HG03108 (cell line): Measurements from ENCODE around the gene MIOX.
A peak's percentile ranks its signal among the peaks of the same experiment; 100 is the strongest.
"Not testable (repeated sequence)": the region's sequence is repeated elsewhere in the genome, so short reads cannot be mapped to it uniquely, and the experiment has no call there.

Source experiments
- ATAC-seq: cut with Tn5 transposase; IDR thresholded peaks from one replicate; pipeline ENCODE4 v1.9.1; 2021; ENCODE audit warnings: moderate library complexity; ENCODE audit not compliant: unreplicated experiment

The MIOX gene

DNA sequence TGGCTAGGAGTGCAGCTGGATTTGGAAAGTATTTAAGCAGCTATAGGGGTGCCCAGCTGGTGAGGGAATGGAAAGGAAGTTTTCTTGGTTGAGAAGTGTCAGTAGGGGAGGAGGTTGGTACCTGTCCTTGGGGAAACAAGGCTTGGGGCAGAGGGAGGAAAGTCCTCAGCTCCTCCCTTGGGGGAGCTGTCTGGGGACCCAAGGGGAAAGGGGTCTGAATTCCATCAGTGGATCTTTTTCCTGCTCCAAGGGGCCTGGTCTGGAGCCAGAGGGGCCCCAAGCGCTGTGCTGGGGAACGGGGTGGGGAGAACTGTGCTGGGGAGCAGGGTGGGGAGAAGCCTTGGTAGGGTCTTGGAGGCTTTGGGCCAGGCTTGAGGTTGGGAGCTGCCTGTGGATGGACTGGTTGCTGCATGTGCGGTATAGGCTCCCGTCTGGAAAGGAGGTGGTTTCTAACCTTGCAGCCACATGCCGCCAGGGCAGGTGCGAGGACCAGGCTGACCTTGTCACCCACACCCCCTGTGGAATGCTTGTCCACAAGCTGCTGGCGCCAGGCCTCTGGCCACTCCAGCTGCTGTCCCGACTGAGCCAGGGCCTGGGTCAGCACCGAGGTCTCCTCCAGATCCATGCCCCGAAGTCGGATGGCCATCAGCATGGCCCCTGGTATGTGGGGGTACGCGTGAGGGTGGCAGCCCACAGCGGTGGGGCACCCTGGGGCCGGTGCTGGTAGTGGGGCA, 42.2 kb downstream of the MIOX start:
- no peak for ATAC-seq

DNA sequence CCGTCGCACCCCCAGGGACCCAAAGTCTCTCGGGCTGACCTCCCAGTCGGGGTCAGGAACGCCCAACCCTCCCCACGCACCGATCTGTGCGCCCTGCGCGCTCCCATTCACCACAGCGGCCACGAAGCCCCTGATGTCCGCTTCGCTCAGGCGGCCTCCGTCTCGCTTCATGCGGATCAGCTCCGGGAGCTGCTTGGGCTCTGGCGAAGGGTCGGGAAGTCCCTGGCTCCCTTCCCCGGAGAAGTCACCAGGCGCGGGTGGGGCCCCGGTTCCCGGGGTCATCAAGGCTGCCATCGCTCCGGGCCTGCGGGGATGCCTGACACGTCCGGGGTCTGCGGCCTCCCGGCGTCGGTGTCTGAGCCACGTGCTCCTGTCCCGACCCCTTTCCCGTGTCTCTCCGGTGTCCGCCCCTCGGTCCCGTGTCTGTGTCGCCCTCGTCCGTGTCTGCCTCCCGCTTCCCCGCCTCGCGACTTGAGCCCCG, 42.8 kb downstream of the MIOX start:
- no peak for ATAC-seq

DNA sequence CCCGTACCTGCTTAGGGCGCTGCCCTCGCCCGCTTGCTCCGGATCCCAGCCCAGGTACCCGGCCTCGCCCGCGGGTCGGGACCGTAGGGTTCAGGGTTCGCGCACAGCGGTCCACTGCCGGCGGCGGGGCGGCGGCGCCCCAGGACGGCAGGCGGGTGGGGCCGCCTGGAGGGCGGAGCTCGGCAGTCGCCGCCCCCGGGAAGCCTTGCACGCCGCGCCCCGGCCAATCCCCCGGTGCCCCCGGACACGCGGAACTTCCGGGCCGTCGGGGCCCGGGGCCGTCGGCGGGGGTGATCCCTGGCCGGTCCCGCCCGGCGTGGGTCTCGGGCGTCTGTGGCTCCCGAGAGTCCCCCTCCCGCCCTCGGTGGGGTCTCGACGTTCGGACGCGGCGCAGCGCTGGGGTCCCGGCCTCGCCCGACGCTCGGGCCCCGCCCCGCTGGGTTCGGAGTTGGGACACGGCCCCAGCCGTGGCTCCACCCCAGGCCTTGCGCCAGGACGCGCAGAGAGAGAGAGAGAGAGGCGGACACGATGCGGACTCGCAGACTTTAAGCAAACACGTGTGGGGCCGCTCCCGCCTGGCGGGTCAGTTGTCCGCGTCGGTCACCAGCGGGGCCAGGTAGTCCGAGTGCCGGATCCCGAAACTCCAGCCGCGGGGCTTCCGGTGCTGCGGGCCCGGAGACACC, 43.4 kb downstream of the MIOX start, which contains the start of gene TYMP:
Gene TYMP (minus strand): TSS at position 116 of the 683 bp plus-strand sequence. CDS start 303 bp downstream, outside the sequence.
- peak; percentile 11 for ATAC-seq

DNA sequence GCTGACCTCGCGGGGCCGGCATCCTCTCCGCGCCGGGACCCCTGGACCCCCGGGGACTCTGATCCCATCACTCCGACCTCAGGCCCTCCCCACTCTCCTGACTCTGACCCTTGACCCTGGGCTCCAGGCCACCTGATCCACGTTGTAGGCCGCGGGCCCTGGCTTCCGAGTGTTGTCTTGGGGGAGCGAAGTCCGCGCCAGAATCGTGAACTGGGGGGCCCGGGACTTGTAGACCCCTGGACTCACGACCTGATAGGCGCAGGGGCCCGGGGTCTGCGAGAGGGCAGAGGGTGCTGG, 43.9 kb downstream of the MIOX start:
- no peak for ATAC-seq

DNA sequence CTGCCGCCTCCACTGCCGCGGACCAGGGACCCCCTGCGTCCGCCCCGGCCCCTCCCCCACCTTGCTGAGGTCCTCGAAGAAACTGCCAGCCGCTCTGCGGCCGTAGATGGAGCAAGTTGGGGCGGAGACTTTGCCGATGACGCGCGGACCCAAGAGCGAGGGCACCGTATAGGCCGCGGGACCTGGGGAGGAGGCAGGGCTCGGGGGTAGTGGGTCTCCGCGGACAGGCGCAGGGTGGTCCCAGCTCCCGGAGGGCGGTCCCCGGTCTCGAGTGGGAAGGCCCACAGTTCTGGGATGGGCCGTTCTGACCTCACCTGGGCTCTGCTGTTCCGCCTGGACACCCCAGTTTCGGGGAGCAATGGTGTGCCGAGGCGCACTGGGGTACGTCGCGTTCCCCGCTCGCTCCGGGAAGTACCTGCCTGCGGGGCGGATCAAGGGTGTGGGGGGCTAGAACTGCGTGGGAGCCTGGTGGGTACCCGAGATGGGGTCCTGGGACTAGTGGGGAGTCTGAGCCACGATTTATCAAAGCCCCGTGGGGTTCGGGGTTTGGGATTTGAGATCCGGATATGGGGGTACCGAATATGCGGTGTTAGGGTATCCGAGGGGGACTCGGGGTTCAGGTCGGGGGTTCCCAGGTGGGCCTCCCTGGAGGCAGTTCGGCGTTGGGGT, 44.4 kb downstream of the MIOX start:
- ATAC-seq: peak; percentile 19

DNA sequence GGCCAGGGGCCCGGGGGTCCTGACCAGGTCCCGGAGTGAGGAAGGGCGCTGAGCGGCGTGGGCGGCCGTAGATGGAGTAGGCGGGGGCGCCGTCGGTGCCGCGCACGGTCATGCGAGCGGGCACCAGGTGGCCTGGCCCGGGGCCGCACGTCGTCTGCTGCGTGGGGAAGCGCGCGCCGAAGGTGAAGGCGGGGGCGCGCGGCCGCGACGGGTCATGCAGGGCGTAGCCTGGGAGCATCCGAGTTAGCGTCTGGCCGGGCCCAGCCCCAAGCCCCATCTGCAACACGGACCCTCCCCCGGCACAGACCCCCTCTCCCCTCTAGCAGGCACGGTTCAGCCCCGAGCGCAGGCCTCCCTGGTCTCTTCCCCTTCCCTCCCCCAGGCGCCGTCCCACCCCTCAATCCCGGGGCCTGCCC, 44.9 kb downstream of the MIOX start:
- ATAC-seq: no peak

DNA sequence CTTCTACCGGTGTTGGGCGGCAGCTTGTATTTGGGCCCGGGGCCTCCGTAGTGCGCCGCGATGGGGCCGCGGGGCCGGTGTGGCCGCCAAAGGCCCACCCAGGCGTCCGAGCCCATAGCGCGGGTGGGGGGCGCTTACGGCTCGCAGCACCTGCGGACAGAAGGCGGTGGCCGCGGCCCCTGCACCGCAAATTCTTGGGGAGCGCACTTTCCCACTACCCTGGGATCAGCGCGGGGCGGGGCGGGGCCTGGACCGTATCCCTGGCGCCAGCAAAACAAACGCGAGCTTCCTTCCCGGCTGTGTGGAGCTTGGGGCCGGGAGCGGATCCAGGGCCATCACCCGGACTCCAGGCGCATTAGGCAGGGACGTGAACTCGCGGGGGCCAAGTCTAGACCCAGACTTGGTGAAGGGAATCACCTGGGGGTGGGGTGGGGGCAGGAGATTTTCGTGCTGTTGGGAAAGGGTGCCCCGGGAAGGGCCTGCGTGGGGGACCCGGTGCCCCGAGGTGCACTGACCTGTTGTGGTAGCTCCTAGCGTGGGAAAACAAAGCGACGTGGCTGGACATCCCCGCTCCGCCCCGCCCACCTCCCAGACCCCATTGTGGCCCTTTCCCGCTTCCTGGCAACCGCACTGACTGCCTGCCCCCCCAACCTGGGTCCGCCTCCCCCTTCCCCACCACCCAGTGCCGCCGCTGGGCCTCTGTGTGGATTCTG, 45.5 kb downstream of the MIOX start:
- no peak for ATAC-seq

DNA sequence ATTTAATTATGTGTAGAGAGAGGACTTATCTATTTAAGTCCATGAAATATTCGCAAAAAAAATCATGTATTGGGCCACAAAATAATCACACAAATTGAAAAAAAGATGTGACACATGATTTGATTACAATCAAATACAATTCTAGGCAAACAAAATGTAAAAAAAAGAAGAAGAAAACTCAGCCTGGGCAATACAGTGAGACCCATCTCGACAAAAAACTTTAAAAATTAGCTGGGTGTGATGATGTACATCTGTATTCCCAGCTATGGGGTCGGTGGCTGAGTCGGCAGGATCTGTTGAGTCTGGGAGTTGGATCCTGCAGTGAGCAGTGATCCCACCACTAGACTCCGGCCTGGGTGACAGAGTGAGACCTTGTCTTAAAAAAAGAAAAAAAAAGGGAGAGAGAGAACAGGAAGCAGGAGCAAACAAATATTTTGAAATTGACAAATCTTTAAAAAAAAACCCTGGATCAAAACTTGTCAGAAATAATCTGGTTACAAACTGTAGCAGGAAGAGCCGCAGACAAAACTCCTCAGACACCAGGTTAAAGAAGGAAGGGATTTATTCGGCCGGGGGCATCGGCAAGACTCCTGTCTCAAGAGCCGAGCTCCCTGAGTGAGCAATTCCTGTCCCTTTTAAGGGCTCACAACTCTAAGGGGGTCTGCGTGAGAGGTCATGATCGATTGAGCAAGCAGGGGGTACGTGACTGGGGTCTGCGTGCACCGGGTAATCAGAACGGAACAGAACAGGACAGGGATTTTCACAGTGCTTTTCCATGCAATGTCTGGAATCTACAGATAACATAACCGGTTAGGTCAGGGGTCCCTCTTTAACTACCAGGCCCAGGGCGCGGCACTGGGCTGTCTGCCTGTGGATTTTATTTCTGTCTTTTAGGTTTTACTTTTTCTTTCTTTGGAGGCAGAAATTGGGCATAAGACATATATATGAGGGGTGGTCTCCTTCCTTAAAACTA, 46.5 kb downstream of the MIOX start:
- no peak for ATAC-seq

DNA sequence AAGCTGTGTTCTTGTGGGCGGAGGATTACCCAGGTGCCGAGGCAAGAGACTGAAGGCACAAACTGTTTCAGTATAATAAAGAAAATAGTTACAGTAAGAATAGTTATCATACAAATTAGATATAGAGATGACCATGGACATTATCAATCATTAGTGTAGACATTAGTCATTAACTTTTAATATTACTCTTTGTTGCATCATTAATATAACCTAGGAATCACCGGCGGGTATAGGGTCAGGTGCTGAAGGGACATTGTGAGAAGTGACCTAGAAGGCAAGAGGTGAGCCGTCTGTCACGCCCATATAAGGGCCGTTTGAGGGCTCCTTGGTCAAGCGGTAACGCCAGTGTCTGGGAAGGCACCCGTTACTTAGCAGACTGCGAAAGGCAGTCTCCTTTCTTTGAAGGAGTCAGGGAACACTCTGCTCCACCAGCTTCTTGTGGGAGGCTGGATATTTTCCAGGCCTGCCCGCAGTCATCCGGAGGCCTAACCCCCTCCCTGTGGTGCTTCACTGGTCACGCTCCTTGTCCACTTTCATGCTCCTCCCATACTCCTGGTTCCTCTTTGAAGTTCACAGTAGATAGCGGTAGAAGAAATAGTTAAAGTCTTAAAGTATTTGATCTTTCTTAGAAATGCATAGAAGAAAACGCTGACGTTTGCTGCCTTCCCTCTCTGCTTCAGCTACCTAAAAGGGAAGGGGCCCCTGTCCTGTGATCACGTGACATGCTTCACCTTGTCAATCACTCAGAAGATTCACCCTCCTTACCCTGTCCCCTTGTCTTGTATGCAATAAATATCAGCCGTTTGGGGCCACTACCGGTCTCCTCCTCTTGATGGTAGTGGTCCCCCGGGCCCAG, 47.4 kb downstream of the MIOX start:
- ATAC-seq: not testable (repeated sequence)

DNA sequence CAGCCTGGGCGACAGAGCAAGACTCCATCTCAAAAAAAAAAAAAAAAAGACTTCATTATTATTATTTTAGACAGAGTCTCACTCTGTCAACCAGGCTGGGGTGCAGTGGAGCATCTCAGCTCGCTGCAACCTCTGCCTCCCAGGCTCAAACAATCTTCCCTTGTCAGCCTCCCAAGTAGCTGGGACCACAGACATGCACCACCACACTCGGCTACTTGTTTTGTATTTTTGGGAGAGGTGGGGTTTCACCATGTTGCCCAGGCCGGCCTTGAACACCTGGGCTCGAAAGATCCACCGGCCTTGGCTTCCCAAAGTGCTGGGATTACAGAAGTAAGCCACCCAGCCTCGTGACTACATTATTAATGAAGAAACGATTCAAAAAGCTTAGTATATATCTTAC, 48.5 kb downstream of the MIOX start:
- no peak for ATAC-seq

DNA sequence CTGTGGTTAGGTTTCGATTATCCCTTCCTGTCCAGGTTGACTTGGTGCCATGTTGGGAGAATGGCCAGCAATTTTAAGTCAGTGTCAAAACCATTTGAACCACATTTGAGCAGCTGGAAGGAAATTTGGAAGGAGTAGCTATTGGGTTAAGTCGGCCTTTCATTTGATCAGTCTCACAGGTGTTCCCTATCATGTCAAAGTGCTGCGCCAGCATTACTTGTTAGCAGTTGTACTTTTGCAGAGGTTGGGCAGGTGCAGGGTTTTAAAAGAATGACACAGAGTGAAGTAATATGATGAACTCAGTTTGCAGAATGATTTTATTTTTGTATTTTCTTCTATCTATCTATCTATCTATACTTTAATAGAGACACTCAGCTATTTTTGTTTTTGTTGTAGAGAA, 49.6 kb downstream of the MIOX start:
- no peak for ATAC-seq

DNA sequence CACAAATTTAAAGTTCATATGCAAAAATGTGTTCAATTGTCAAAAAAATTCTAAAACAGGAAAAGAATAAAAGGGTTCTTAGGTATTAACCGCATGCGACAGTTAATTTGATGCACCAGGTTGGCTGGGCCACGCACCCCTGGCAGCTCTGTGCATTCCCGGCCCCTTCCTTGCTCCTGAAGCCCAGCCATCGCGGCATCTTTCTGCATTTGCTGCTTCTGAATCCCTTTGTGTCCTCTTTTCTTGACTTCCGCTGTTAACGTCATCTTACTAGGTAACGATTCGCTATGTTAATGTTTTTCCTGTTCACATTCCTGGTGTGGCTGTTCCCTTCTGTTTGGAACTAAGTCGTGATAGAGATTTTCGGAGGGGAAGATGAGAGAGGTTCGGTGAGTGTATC, 51.1 kb downstream of the MIOX start:
- ATAC-seq: no peak
